ENCODE results near the gene EFNA2.

EFNA2 gene

DNA sequence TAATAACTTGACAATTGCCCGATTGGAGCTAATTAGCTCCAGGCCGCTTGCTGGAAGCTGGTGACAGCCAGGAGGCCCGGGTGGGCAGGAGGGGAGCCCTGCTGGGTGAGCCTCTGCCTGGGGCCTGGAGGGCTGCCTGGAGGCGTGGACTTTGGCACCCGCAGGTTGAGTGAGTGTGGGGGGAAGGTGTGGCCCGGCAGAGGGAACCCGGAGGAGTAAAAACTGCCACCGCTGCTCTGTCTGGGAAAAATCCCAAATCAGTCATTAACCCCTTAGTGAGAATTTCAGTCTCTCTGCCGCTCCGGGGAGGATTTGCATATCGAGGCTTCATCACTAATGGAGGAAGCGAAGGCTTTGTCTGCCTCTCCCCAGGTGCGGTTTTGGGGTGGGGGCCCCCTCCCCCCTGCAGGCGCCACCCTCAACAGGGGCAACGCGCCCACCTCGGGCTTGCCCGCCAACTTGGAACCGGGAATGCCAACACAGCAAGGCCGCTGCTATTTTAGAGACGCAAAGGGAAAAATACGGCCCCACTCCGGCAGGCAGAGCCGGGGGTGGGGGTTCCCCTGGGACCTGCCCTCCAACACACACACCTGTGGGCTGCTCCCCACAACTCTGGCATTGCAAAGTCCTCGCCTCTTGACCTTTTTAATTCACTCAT lies 6.2 kb downstream of the EFNA2 start:
- TF ChIP-seq, protein P1, sequence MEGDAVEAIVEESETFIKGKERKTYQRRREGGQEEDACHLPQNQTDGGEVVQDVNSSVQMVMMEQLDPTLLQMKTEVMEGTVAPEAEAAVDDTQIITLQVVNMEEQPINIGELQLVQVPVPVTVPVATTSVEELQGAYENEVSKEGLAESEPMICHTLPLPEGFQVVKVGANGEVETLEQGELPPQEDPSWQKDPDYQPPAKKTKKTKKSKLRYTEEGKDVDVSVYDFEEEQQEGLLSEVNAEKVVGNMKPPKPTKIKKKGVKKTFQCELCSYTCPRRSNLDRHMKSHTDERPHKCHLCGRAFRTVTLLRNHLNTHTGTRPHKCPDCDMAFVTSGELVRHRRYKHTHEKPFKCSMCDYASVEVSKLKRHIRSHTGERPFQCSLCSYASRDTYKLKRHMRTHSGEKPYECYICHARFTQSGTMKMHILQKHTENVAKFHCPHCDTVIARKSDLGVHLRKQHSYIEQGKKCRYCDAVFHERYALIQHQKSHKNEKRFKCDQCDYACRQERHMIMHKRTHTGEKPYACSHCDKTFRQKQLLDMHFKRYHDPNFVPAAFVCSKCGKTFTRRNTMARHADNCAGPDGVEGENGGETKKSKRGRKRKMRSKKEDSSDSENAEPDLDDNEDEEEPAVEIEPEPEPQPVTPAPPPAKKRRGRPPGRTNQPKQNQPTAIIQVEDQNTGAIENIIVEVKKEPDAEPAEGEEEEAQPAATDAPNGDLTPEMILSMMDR (conservative IDR thresholded peaks at IDR 0.05; ENCODE audit: control insufficient read depth, insufficient read depth, low read depth, low read length), result no peak
- H3K4me3 ChIP-seq (ENCODE audit: control insufficient read depth, low read depth, low read length), result no peak overlapping the region
- DNase-seq (ENCODE audit: low read depth), result no peak

- no peak overlapping the region for H3K4me3 ChIP-seq (ENCODE audit: control insufficient read depth, low read depth, low read length)
- no peak for DNase-seq (ENCODE audit: low read depth)
- TF ChIP-seq, protein P1 (conservative IDR thresholded peaks at IDR 0.05; ENCODE audit: control insufficient read depth, insufficient read depth, low read depth, low read length), result no peak
Observed at GRCh38 chr19:1292419-1293151, 6.9 kb downstream of the EFNA2 start.

DNA sequence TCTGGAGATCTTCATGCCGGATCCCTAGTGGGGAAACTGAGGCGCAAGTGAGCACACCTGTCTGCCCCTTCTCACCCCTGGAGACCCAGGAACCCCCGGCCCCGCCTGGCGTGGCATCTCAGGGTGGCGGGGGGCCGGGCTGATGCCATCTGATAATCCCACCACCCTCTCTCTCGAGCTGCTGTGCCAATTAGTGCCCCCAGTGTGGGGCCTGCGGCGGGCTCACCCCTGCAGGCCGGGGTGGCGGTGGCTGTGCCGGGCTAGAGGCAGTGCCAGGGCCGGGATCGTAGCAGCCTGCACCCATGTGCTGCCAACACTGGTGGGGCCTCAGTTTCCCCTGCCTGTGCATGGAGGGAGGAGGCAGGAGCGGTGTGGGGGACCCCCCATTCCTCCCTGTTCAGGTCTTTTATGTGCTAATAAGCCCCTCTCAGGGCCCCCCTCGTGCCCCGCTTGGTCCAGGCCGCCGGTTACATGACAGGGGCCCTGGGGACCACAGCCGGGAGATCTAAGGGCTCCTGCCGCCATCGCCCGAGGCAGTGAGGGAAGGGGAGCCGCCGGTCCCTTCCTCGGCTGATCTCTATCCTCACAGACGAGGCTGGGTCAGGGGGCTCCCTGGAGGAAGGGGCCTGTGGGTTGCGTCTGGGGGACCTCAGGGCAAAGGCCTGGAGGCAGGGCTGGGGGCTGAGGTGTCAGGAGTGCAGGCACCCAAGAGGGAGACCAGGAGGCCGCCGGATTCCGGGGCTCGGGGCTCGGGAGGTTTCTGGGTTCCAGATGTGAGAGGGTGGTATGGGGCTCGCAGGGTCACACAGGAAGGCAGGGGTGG lies 8.3 kb downstream of the EFNA2 start:
- DNase-seq (ENCODE audit: low read depth), result no peak
- H3K4me3 ChIP-seq (ENCODE audit: control insufficient read depth, low read depth, low read length), result no peak overlapping the region
- TF ChIP-seq, protein P1 (conservative IDR thresholded peaks at IDR 0.05; ENCODE audit: control insufficient read depth, insufficient read depth, low read depth, low read length), result no peak

DNA sequence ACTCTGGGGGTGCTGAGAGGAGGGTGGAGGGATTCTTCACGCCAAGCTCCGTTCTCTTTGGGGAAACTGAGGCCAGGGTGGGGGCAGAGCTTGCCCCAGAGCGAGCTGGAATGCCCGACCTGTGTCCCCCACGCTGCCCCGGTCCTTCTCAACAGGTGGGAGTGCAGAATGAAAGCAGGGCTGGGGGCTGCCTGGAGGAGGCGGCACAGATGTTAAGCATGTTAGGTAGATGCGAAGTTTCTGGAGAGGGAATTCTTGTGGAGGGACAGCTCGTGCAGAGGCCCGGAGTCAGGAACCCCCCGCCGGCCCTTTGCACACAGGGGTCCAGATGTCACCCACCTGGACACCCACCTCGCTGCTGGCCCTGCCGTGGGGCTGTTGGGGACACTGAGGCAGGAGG lies 9.0 kb downstream of the EFNA2 start:
- TF ChIP-seq, protein P1 (conservative IDR thresholded peaks at IDR 0.05; ENCODE audit: control insufficient read depth, insufficient read depth, low read depth, low read length), result no peak
- H3K4me3 ChIP-seq (ENCODE audit: control insufficient read depth, low read depth, low read length), result no peak overlapping the region
- DNase-seq (ENCODE audit: low read depth), result no peak

GRCh38 chr19:1295169-1296012 lies 9.7 kb downstream of the EFNA2 start:
- no peak overlapping the region for H3K4me3 ChIP-seq (ENCODE audit: control insufficient read depth, low read depth, low read length)
- DNase-seq (ENCODE audit: low read depth), result no peak
- TF ChIP-seq, protein P1 (conservative IDR thresholded peaks at IDR 0.05; ENCODE audit: control insufficient read depth, insufficient read depth, low read depth, low read length), result no peak

DNA sequence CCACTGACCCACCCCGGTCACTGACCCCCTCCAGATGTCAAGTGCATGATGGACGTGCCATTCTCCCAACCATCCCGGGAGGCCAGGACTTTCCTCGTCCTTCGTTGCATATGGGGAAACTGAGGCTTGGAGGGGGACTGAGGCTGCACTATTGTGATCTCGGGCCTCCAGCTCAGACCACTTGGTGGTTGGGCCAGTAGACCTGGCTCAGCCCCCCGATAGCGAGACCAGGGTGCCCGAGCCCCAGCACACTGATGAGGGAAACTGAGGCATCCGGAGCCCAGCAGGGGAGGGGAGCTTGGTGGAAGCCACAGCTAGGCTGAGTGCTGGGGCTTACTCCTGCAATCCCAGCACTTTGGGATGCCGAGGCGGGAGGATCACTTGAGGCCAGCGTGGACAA lies 10.4 kb downstream of the EFNA2 start:
- no peak for DNase-seq (ENCODE audit: low read depth)
- TF ChIP-seq, protein P1 (conservative IDR thresholded peaks at IDR 0.05; ENCODE audit: control insufficient read depth, insufficient read depth, low read depth, low read length), result no peak
- no peak overlapping the region for H3K4me3 ChIP-seq (ENCODE audit: control insufficient read depth, low read depth, low read length)
